HTR-8/SVneo (cell line): Measurements from ENCODE around the gene SNTB2.

Experiments
- DNase-seq: peaks from one replicate; pipeline ENCODE4 v3.0.0; 2011; ENCODE audit warnings: low spot score, mixed read lengths; ENCODE audit not compliant: insufficient read length
- FAIRE-seq: peaks from 2 replicates; lab custom pipeline; 2011; peaks lifted over from hg19 to GRCh38; lab: Jason Lieb, UNC

Gene SNTB2

DNA sequence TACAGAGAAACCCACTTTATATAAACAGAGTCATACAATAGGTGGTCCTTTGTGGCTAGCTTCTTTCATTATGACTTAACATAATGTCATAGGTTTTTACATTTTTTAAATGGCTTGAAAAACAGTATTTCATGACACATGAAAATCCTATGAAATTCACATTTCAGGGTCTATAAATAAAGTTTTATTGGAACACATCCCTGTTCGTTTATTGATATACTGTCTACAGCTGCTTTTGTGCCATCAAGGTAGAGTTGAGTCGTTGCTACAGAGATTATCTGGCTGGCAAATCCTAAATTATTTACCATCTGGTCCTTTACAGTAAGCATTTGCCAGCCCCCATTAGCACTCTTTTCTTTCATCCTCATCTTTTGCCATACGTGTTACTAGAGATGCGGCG lies 126.5 kb downstream of the SNTB2 start:
- no peak for FAIRE-seq

DNA sequence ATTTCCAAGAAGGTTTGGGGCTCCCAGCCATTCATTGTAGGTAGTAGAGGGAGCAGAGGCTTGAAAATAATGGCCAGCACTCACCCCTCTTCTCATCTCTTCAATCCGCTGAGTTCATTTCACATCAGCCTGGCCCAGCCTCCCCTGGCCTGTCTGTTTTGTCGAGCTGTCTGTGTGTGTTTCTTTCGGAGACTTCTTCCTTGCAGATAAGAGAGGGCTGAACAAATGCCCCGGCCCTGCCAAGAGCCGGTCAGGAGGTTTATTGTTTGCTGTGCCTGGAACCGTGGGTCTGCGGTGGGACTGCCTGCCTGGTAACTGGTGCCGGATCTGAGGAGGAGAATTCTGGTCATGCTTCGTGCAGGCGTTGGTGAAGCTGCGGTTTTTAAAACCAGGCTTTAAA lies 127.6 kb downstream of the SNTB2 start:
- FAIRE-seq (no peak), DNase-seq (no peak)

More for the DNA sequence above, 126.5 kb downstream of the SNTB2 start:
- no peak for DNase-seq

DNA sequence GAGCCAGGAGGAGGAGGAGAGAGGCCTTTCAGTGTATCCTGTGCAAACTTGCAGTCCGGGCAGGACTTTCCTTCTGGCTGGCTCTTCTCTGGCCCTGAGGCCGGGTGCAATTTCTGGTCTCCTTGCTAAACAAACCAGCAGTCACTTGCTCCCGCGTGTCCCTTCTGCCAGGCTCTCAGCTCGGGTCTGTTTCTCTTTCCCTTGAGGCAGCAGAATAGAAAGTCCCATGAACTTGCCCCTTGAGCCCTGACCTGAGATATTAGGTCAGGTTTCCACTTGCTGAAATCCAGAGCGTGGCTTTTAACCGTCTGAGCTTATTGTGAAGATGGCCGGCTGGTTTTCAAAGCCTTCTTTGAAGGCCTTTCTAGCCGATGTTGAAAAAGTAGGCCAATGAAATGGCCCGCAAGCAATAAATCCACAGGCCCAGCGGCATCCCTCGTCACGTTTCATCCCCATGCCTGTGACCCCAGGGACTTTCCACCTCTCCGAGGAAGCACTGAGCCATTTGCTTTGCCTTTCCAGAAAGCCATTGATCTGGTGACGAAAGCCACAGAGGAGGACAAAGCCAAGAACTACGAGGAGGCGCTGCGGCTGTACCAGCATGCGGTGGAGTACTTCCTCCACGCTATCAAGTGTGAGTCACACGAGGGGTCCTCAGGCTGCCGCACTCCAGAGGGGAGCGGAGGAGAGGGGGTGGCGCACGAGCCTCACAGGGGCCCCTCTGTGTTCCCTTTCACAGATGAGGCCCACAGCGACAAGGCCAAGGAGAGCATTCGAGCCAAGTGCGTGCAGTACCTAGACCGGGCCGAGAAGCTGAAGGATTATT lies 128.7 kb downstream of the SNTB2 start:
- DNase-seq (no peak), FAIRE-seq (no peak)

DNA sequence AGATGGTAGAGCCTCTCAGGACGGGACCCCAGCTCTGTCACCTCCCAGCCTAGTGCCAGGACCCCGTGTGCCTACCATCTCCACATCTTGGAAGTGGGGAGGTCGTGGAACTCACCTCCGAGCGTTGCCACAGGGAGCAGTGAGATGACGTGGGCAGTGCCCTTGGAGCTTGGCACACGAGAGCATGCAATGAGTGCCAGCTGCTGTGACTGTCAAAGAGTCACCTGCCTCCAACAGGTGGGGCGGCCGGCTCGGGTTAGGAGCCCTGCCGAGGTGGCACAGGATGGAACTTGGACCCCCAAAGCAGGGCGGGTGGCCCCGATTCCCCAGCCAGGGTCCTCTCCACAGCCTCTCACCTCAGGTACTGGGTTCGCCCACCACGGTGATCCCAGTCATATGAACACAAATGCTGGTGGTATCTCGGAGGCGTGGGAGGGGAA lies 129.7 kb downstream of the SNTB2 start:
- DNase-seq (no peak), FAIRE-seq (no peak)

DNA sequence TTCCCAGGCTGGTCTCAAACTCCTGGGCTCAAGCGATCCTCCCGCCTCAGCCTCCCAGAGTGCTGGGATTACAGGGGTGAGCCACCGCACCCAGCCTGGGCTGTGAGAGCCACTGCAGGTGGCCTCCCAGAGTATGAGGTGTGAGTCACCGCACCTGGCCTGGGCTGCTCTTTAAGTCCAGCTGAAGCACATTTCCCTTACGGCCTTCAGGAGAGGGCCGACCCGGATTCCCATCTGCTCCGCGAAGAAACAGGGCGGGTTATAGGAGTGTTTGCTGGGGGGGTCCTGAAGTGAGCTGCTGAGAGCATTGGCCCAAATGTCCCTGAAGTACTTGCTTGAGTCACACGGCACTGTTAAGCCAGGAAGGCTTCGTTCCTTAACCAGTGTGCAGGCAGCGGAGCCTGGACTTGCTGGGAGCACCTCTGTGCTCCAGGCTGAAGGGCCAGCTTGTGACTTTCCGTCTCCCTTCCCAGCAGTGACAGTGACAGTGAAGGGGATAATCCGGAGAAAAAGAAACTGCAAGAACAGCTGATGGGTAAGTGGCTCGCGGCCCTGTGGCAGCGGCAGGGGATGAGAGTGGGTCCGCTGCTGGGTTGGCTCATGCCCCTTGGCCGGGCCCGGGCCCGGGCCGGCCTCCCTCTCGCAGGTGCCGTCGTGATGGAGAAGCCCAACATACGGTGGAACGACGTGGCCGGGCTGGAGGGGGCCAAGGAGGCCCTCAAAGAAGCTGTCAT lies 131.4 kb downstream of the SNTB2 start:
- no peak for FAIRE-seq
- DNase-seq, result no peak

DNA sequence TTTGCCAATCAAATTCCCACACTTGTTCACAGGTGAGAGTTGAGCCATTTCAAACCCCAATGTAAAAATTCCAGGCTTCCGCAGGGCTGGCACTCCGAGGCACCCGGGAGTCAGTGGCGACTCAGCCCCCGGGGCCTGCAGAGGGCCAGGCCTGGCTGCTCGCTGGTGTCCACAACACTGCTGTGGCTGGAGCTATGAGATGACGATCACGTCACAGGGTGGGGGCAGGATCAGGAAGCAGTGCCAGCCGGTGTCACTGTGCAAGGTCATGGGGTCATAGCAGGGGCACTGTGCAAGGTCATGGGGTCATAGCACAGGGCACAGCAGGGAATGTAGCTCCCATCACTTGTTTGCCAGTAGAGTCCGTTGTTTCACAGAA lies 131.9 kb downstream of the SNTB2 start:
- DNase-seq (no peak), FAIRE-seq (no peak)

DNA sequence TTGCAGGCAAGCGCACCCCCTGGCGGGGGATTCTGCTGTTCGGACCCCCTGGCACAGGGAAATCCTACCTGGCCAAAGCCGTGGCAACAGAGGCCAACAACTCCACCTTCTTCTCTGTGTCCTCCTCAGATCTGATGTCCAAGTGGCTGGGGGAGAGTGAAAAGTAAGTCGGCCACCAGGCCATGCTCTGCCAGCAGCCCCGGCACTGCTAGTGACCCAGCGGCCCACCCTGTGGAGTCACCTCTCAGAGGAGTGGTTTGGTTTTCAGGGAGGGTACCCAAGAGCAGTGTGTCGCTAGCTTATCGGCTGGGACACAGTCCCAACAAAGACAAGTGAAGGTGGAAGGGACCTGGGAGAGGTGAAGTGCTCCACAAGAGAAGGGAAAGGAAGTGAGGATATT lies 132.4 kb downstream of the SNTB2 start:
- no peak for FAIRE-seq
- DNase-seq, result no peak

DNA sequence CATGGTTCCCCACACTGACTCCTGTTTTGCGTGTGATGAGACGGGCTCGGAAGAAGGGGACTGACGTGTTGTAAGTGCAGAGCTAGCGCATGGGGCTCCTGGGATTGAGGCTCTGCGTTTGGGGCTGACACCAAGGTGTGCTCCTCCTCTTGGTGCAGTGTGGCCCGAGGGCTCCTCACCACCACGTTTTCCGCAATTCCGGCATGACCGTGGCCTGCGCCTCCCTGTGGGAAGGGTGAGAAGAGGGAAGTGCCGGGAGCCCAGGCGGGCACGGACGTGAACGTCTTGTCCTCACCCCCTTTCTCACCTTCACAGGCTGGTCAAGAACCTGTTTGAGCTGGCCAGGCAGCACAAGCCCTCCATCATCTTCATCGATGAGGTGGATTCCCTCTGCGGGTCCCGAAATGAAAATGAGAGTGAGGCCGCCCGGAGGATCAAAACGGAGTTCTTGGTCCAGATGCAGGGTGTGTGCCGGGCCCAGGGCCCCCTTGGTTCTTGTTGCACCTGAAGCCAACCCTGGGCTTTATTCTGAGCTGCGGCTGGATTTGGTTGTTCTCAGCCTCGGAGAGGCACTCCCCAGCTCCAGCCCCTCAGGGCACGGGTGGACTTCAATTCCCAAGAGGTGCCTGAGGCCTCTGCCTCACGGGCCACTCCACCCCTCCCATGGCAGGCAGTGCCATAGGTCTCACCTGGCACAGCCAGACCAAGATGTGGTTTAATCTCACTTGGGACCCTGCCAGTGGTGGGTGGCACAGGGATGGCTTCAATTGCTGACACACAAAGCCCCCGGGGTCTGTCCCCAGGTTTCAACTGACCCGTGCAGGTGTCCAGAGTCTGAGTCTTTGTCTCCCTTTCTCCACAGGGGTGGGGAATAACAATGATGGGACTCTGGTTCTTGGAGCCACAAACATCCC lies 133.1 kb downstream of the SNTB2 start:
- DNase-seq, result no peak

DNA sequence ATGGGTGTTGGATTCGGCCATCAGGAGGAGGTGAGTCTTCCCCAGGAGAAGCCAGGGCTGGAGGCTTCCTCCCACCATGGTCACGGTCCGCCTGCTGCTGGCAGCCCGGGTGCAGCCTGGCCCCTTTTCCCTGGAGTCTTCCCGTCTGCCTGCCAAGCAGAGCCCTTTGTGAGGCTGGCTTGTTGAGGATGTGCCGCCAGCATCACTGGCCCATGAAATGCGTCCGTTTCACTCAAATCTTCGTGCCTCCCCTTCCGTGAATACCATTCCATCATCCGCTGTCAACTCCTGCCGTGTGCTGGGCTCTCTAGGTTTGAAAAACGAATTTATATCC lies 133.7 kb downstream of the SNTB2 start:
- no peak for FAIRE-seq

More for the DNA sequence above, 133.1 kb downstream of the SNTB2 start:
- no peak for FAIRE-seq

DNA sequence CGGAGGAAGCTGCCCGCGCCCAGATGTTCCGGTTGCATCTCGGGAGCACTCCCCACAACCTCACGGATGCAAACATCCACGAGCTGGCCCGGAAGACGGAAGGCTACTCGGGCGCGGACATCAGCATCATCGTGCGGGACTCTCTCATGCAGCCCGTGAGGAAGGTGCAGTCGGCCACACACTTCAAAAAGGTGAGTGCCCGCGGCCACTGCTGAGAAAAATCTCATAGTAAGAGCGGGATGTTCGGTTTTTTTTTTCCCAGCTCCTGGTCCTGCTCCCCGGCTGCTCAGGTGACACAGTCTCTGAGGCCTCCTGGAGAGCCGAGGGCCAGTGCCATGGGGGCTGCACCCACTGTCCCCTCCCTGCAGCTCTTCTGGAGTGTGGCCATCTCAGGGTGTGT lies 134.1 kb downstream of the SNTB2 start:
- FAIRE-seq (no peak), DNase-seq (no peak)

More for the DNA sequence above, 133.7 kb downstream of the SNTB2 start:
- no peak for DNase-seq

DNA sequence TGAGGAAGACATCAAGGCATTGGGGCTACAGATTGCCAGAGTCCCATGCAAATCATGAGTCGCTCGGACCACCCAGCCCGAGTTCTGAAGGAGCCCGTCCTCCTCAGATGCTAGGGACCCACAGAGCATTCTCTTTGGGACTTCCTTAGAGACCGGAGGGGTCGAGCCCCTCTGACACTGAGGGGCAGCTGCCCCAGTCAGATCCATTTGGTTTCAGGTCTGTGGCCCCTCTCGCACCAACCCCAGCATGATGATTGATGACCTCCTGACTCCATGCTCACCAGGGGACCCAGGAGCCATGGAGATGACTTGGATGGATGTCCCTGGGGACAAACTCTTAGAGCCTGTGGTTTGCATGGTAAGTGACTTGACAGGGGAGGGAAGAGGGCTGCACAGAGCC lies 135.4 kb downstream of the SNTB2 start:
- no peak for DNase-seq
- no peak for FAIRE-seq

DNA sequence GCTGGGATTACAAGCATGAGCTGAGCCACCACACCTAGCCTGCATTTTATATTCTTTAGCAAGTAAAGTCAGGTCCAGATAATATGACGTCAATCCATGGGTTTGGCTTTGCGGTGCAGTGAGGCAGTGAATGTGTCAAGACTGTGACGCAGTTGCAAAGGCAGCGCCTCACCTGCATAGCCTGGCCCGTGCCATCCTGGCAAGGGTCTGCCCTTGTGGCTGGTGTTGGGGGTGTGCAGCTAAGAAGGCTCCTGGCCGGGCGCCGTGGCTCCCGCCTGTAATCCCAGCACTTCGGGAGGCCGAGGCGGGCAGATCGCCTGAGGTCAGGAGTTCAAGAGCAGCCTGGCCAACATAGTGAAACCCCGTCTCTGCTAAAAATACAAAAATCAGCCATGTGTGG lies 136.5 kb downstream of the SNTB2 start:
- FAIRE-seq (no peak), DNase-seq (no peak)

DNA sequence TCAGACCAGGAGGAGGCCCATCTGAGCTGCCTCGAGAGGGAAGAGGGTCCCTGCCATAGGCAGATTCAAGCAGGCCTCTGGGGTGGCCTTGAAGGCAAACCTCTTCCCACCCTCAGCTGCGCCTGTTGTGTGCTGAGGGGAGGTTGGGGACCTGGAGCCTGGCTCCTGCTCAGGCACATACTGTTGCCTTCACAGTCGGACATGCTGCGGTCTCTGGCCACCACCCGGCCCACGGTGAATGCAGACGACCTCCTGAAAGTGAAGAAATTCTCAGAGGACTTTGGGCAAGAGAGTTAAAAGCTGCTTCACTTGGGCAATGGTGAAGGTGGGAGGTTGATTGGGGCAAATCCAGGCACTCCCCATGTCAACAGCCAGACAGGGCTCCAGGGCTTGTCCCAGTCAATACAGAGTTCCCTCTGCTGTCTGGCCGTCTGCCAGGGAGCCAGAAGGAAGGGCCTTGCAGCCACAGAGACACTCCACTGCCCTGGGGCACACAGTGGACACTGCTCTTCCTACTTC lies 137.1 kb downstream of the SNTB2 start:
- DNase-seq, result no peak
- no peak for FAIRE-seq

DNA sequence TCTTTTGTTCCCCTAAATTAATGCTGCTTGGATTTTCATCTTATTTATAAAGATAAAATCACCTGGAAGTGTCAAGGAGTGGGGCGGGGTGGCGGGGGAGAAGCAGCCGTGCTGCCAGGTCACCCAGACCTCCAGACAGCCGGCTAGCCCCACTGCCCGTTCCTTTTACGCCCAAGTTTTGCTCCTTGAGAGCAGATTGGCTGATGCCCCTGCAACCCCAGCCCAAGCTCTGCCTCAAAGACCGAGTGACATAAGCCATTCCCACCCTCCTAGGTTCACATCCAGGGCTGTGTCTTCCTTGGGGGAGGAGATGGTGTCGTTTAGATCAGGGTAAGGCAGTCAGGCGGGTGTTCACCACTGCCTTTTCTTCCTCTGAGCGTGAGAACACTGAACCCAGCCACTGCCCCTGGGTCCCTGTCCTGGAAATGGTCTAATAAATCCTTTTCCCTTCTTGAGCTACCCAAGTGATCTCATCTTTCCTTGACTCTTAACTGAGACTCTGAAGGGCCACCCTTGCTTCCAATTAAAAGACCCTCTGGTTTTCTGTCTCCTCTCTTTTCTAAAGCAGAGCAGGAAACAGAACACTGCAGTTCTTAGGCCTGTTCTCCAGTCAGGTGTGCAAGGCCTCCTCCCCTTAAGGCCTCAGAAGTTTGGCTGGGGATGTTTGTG lies 137.8 kb downstream of the SNTB2 start:
- no peak for DNase-seq
- FAIRE-seq, result no peak

DNA sequence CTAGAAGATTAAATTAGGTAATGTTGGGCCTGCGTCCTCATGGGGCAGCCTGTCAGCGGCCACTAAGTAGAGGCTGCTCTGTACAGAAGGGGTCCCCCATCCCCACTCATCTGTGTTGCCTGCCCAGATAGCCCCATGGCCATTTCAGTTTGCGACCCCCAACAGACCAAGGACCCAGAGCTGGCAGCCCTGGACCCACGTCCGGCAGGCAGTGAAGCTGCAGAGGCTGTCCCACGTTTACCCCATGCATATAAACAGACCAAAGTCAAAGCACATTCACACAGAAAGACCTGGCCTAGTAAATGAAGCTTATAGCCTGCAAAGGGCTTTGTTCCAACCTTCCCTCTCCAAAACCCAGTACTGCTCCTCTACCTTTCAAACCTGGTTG lies 138.8 kb downstream of the SNTB2 start:
- DNase-seq (no peak), FAIRE-seq (no peak)

DNA sequence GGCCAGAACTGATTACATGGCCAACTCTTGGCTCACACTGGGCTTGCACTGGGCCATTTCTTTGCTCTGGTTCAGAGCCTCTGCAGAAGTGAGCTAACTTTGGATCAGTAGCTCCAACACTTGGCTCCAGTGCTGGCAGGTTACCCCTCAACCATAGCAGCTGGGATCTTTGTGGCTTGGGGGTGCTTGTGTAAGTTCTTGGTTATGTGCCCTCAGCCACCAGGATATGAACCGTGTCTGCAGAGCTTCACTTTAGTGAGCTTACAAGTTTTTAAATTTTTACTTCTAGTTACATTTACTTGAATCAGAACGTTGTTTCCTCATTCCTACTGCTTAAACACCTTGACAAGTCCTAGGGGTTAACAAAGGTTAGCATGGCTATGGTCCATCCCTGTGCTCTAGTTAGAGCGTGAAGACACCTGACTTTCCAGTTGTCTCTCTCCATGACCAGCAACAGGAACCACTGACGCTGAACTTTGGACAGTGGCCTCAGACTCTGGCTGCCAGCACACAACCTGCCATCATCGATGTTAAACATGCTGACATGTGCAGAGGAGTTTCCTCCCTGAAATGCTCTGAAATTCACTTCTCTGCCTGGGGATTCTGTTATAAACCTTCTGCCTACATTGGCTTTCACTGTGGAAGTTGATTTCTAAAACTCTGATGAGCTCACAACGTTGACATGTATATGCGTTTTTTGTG lies 139.4 kb downstream of the SNTB2 start:
- FAIRE-seq (no peak), DNase-seq (no peak)

DNA sequence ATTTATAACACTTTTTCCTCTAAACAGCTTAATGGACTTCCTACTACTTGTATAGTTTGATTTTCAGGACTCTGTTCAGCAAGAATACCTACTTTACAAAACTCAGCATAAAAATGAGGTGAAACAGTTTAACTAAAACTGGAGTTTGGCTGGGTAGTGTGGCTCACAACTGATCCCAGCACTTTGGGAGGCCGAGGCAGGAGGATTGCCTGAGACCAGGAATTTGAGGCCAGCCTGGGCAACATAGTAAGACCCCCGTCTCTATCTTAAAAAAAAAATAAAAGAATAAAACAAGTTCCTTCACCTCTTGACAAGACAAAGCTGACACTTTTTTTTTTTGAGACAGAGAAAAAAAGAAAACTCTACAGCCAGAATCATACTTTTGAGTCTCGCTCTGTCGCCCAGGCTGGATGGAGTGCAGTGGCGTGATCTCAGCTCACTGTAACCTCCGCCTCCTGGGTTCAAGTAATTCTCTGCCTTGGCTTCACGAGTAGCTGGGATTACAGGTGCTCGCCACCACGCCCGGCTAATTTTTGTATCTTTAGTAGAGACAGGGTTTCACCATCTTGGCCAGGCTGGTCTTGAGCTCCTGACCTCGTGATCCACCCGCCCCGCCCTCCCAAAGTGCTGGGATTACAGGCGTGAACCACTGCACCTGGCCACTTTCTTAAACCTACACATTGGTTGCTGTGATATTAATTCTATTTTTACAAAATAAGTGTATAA lies 140.8 kb downstream of the SNTB2 start:
- no peak for DNase-seq

DNA sequence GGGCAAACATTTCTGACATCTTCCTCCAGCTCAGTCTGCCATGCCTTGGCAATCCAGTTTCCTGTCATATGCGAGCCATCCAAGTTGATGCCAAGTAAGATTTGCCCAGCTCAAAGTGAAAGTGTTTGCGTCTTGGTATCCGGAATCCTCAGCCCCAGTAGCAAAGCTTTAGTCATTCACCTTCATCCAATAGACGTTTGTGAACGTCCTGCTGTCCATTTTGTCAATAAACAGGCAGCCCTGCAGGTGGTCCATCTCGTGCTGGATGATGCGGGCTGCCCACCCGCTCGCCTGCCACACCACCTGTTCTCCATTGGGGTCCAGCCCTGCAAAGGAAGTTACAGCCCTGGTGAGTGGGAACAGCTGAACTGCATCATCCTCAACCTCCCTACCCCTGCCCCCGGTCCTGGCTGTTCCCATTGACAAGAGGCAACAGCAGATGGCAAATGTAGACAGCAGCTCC lies 141.9 kb downstream of the SNTB2 start:
- DNase-seq, result no peak

More for the DNA sequence above, 140.8 kb downstream of the SNTB2 start:
- FAIRE-seq, result no peak

More for the DNA sequence above, 141.9 kb downstream of the SNTB2 start:
- FAIRE-seq, result no peak
